ENCODE results near the gene COL1A2.
A peak's percentile ranks its signal among the peaks of the same experiment; 100 is the strongest.

The COL1A2 gene

DNA sequence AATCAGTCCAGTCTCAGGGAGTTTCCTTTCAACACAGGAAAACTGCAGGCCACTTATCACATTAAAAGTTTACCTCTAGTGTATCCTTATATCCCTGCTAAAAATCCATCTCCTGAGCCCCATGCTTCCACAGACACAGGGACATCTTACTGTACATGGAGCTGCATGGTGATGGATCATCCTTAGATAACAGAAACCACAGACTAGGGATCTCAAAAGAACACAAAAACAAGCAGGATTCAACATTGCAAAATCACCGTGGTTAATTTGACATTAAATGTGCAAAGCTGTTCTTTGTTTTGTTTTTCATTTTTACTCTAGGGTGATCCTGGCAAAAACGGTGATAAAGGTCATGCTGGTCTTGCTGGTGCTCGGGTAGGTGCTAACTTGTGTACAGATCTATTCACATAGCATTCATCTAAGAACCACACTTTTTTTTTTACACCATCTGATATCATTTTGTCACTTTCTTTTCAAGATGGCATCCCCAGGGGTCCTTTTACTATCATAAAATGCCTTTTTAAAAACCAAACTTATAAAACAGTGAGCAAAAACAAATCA, 18.1 kb downstream of the COL1A2 start:
- no peak for DNase-seq

DNA sequence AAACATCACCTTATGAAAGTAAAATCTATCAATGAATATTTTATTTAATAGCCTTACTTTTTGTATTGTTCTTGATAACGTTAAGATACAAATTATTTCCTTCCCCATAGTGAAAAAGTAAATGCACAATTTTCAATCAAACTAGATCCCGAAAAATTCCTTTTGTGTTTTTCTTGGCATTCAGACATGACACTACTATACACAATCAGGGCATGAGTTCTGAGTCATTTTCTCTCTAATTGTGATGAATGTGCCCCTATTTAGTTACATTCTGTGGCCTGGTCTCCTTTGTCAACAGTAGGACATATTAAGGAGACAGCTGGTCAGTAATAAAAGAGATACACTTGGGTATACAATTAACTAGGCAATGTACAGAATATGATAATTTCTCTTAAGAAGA, 19.8 kb downstream of the COL1A2 start:
- peak; percentile 45 for DNase-seq

DNA sequence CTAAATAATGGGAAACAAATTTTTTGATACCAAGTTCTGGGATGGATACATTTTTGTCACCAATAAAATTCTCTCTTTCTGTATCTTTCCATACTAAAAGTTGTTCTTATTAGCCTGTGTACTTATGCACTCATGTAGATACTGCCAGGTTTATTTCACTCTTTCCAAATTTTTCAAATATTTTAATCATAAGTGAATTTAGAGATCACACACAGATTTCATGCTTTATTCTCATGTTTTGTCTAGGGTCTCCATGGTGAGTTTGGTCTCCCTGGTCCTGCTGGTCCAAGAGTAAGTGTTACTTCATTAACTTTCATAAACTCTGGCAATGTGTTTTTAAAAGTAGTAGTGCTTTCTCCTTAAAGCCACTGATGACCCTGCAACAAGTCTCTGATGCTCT, 20.3 kb downstream of the COL1A2 start:
- DNase-seq, result no peak

DNA sequence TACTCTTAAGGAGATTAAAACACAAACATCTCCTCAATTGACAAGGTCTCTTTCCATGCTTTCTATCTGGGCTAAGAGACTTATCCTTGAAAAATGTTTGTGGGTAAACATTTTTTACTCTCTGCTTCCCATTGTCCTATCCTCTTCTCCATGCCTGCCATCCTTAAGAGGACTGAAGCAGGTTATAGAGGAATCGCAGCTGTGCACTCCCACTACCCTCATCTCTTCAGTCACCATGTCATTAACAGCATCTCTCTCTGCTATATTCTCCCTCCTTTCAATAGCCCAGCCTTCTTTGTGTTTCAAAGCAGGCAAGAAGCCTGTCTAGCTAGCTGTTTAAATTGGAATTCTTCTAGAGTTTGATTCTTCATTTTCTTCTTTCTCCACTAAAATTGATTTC, 22.6 kb downstream of the COL1A2 start:
- no peak for DNase-seq

DNA sequence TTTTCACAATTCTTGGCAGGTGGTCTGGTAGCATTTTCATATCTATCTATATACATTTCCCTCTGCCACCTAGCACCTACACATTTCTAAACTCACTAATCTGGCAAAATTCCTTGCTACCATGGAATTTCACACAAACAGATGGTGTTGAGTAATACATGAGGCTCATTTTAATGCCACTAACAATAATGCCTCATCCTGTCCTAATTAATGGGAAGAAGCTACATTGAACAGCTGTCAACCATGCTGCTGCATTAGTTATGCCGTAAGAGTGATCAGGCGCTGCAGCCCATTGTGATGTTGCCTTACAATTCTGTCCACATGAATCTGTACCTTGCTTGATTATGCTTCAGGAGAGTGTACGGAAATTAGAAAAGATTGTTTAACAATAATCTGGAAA, 23.2 kb downstream of the COL1A2 start:
- DNase-seq, result no peak

DNA sequence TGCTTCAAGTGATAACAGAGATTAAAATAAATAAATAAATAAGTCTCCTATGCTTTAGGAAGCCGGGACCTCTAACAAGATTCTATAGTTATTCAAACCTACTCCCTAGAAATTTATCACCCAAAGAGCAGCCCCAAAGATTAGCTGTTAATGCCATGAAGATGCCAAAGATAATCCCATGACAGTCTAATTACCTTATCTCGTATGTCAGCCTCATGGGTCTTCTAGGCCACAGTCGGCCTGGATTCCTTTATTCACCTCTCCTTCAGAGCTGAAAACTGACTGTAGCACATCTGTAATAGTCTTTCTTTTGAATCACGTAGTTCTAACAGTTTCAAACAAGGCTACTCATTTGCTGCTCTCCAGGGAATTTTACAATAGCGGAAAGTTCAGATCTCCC, 24.2 kb downstream of the COL1A2 start:
- no peak for DNase-seq

DNA sequence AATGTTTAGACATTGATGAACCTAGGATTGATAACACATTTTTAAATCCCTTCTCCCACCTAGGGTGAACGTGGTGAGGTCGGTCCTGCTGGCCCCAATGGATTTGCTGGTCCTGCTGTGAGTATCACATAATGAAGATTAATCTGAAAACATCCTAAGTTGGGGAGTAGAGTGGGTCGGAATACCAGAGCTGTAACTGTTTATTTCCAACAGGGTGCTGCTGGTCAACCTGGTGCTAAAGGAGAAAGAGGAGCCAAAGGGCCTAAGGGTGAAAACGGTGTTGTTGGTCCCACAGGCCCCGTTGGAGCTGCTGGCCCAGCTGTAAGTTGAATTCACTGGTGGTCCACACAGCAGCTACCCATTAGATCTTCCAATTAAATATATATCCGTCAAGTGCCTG, 25.6 kb downstream of the COL1A2 start:
- no peak for DNase-seq

DNA sequence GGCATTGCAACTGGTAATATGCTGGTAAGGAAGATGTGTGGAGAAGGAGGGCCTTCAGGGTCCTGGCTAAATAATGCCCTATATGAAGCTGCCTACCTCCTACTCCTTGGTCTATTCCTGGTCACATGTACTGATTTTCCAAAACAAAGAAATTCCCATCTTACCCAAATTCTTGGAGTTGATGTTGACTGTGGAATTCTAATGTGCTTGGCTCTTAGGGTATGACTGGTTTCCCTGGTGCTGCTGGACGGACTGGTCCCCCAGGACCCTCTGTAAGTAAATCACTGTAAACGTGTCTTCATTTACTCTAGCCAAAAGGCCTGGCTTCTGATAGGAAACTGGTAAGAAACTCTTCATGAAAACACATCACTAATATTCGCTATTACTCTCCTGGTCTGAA, 27.0 kb downstream of the COL1A2 start:
- no peak for DNase-seq

DNA sequence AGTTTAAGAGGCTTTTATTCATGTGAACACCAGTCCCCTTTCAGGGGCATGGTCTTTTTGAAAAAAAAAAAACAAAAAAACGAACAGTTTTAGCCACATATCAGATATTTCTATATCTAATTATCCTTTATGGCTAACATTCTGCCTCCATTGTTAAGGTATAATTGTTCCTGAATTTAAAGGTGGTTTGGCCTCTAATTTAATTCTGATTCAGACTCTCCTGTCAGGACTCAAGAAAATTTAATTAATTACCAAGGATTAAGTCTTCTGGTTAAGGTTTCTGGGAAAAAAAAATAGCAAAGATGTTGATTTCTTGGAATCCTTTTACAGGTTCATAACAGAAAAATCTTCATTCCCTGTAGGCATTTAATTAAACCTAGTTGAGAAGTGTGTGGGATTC, 27.4 kb downstream of the COL1A2 start:
- no peak for DNase-seq

DNA sequence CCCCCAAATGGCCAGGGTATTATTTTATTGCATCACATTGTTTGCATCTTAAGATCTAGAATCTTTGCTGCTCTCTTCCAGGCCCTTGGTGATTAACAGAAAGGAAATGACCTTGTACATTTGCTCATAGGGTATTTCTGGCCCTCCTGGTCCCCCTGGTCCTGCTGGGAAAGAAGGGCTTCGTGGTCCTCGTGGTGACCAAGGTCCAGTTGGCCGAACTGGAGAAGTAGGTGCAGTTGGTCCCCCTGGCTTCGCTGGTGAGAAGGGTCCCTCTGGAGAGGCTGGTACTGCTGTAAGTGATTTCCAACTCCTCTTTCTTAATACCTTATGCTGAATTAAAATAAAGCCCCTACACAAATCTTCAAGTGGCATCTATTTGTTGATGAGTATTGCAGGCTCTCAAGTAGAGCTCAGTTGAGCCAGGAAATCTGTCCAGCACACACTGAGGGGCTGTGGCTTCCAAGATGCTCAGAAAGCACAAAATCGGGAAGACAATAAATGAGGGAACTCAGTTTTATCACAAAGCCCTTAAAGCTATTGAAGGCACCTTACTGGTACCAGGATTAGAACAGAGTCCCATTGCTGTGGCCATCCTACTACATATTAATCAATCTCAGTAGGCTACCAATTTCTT, 28.2 kb downstream of the COL1A2 start:
- no peak for DNase-seq

DNA sequence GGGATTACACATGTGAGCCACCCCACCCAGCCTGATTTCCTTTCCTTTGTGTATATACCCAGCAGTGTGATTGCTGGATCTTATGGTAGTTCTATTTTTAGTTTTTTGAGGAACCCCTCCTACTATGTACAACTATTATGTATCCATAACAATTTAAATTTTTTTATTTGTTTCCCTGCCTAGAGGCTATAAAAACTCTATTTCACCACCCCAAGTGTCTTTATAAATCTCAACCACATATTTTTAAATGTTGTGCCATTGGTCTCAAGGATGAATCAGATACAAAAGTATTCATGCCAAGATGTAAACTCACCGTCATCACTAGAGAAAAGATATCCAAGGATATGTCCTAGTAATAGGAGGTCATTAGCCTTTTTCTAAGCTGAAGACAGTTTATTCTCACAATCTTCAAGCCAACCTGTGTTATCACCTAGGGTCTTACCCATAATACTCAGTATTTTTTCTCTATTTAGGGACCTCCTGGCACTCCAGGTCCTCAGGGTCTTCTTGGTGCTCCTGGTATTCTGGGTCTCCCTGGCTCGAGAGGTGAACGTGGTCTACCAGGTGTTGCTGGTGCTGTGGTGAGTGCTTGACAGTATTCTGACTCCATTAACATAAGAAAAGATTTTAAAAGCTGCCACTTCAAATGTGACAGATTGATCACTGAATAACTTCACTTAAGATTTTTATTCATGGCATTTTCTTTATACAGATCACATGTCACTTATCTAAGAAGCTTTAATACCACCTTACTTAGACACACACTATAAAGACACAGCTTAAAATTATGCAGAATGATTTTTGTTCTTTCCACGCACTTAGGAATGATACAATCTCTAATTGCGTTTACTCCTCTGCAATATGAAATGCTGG, 29.4 kb downstream of the COL1A2 start:
- peak; percentile 55 for DNase-seq

DNA sequence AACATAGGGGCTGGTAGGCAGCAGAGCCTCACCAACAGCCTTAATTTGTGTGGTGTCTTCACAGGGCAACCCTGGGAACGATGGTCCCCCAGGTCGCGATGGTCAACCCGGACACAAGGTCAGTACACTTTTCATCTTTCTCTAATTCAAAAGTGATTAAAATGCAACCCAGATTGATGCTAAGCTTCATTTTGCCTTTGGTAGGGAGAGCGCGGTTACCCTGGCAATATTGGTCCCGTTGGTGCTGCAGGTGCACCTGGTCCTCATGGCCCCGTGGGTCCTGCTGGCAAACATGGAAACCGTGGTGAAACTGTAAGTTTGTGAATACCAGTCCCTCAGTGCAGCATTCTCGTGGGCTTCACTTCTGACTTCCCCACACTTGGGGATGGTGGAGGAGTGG, 30.9 kb downstream of the COL1A2 start:
- DNase-seq, result no peak

DNA sequence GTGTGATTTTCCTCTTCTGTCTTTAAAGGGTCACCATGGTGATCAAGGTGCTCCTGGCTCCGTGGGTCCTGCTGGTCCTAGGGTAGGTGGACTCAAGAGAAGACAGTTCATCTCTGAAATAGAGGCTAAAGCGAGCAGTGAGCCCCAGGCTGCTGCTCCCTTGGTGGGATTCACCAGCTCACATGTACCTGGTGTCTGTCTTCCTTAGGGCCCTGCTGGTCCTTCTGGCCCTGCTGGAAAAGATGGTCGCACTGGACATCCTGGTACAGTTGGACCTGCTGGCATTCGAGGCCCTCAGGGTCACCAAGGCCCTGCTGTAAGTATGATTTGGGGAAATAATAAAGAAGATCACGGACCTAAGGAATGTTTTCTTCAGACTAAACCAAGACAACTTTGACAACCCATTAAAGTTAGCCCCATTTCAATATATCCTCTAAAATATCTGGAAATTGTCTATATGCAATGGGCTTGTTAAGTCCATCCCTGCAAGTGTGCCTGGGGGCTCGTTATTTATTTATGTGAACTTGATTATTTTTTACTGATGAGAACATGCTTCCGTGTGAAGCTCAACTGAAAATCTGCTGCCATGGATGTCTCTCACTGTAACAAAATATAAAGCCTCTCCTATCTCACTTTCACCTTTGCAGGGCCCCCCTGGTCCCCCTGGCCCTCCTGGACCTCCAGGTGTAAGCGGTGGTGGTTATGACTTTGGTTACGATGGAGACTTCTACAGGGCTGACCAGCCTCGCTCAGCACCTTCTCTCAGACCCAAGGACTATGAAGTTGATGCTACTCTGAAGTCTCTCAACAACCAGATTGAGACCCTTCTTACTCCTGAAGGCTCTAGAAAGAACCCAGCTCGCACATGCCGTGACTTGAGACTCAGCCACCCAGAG, 32.5 kb downstream of the COL1A2 start:
- DNase-seq, result no peak

DNA sequence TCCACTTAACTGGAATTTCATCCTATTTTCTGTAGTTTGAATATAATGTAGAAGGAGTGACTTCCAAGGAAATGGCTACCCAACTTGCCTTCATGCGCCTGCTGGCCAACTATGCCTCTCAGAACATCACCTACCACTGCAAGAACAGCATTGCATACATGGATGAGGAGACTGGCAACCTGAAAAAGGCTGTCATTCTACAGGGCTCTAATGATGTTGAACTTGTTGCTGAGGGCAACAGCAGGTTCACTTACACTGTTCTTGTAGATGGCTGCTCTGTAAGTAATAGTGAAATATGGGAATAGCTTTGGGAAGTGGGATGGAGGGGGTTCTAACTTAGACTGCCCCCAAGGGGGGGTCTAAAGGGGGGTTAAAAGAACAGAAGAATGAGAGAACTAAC, 34.5 kb downstream of the COL1A2 start:
- no peak for DNase-seq

DNA sequence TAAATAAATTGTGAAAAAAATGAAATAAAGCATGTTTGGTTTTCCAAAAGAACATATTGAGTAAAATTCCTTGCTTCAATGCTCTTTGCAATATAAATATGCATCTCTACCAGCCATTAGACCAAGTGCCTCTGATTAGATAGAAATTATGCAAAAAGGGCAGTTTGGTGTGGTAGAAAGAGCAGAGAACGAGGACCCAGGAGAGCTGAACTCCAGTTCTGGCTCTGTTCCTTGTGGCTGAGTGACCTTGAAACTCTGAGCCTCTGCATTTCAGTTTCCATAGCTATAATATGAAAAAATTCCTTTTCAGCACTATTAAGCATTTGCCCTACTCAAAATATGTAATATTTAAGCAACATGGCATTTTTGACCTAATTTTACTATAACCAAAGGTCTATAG, 36.5 kb downstream of the COL1A2 start:
- no peak for DNase-seq

DNA sequence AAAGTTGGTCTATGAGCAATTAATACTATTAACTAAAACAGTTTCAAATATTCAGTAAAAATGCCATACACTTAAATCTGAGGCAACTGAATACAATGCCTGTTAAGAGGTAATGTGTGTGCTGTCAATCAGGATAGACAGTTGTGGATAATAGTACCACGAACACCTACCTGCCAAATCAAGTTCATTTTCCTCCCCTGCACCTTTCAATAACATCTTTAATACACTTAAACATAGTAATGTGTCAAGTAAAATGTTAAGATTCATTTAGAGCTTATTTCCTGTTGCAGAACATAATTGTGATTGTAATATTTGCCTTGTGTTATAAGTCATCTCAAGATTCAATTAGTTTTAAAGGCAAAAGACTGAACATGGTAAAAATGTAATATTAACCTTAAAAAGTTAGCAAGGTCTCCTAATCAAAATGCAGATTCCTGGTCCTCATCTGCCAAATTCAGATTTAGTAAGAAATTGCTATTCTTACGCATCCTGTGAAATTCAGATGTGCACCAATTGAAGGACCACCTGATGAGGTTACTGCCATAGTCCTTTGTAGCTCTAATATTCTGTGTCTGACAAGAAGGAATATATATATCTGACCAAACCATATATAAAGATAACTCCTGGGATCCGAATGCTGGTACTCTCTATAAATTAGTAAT, 37.1 kb downstream of the COL1A2 start:
- DNase-seq, result no peak

DNA sequence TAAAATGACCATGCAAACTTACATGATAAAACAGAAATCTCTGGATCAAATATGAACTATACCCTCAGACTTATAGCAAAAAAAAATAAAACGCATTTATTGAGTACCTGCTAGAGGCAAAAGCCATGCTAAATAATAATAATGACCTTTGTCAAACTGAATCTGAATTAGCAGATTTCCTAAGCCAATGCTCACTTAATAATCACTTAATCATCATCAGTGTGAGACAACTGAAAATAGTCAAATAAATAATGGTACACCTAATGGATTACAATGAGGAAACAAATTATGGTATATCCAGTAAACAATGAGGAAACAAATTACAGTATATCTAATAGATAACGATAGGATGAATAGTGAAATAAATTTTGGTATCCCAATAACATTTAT, 37.6 kb downstream of the COL1A2 start:
- no peak for DNase-seq

DNA sequence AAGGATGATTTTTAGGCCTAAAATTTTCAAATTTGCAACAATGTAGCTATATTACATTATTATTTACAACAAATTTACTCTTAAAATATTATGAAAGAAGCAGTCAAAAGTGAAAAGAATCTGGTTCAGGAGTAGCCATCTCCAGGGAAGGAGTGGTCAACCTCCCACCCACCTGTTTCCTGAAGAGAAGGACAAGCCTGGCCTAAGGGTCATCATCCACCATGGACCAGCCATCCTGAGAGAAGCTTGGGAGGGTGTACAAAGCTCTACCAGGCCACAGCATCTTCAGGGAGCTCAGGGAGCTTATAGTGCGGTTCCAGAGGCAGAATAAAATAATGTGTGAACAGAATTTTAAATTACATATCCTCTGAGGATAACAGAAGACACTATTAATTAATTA, 38.1 kb downstream of the COL1A2 start:
- no peak for DNase-seq

DNA sequence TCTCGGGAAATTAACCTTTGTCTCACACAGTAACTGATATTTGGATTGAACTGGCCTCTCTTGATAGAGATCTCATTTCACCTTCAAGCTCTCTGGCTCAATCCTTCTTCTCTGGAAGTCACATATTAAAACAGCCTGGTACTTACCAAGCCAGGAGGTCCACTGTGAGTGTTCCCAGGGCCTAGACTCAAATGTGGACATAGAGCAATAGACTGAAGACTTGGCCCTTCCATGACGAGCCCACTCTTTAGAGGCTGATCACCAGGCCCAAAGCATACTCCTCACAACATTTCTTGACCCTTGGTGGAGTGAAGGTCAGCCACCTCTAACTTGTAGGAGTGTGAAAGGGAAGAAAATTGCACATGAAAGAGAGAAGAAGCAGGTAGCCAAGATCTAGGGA, 38.5 kb downstream of the COL1A2 start:
- no peak for DNase-seq

DNA sequence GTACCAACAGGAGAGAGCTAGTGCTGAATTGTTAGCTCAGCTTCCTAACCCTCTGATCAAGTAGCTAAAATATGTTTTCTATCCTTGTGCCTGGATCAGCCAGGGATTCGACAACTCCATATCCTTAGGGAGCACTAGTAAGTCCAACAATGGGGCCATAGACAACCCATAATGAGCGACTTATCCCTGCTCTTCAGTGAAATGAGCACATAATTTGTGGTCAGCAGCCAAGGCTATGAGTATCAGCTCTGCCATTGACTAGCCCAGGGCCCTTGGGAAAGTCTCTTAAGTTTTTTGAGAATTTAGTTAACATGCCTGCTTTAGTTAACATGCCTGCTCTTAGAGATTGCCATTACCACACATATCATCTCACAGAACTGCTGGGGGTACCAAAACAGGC, 39.3 kb downstream of the COL1A2 start:
- DNase-seq, result no peak

DNA sequence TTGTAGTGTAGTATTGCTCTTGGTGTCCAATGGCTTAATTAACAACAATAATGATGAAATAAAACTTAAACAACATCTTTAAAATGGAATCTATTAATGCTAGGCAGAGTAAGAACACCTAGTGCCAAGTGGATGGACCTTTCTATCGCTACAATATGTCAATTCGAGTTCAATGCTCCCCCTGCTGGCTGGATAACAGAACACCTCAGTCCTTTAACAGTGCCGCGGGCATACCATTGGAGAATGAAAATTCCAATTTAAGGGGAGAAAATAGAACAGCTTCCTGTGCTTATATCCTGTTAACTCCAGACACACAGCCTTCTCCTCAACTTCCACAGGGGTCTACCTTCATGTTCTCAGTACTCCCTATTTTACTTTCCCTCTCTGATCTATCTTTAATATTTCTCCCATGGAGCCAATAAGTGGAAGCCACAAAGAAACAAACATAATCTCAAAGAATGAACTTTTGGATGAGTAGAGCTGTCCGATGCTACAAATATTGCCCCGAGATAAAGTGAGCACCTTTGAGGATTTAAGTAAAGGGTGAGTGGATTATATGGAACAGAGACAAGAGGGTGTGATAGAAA, 41.4 kb downstream of the COL1A2 start:
- peak; percentile 88 for DNase-seq

DNA sequence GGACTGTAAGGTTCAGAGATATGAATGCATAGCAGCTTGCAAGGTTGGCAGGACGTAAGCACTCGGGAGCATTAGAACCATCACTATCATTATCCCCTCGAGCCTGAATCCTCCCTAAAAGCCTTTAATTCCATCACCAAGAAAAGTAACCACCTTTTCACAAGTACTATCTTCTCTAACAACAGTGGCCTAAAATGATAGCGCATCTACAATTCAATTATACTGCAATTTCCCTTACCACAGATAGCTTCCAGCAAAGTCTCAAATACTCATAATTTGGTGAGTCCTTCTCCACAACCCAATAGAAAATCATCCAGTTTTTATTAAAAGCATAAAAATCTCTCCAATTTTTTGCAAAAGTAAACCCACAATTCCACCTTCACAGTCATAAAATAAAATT, 42.0 kb downstream of the COL1A2 start:
- no peak for DNase-seq

All from amniotic stem cell (primary cell).